ENCODE measurements around the gene GATA5.

DNA sequence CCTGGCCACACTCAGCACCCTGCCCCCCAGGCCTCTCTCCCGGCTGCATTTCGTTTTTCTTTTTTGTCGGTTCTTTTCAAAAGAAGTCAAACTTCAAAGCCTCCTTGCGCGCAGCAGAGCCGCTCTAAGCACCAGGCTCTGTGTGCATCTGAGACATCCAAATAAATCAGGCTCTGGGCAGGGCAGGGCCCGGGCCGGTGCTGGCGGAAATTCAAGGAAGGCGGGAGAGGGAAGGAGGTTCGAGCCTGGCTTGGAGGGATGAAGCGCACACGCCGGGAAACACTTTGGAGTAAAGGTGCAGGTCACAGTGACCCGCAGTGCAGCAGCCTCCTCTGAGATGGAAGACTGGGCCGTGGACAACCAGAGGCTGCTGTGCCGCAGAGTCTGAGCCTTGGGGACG lies 5.8 kb downstream of the GATA5 start:
- TF ChIP-seq, protein P1, sequence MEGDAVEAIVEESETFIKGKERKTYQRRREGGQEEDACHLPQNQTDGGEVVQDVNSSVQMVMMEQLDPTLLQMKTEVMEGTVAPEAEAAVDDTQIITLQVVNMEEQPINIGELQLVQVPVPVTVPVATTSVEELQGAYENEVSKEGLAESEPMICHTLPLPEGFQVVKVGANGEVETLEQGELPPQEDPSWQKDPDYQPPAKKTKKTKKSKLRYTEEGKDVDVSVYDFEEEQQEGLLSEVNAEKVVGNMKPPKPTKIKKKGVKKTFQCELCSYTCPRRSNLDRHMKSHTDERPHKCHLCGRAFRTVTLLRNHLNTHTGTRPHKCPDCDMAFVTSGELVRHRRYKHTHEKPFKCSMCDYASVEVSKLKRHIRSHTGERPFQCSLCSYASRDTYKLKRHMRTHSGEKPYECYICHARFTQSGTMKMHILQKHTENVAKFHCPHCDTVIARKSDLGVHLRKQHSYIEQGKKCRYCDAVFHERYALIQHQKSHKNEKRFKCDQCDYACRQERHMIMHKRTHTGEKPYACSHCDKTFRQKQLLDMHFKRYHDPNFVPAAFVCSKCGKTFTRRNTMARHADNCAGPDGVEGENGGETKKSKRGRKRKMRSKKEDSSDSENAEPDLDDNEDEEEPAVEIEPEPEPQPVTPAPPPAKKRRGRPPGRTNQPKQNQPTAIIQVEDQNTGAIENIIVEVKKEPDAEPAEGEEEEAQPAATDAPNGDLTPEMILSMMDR (IDR thresholded peaks at IDR 0.05), result no peak
- TF ChIP-seq POLR2A (IDR thresholded peaks at IDR 0.05), result no peak

Data from uterus (tissue), 2 donors.